OCI-LY3 (cell line): Measurements from ENCODE around the gene CABP1.

Source experiments
- EZH2phosphoT487 ChIP-seq: fragments of 200-600 bp; shearing (Covaris generic); IDR thresholded peaks from 2 replicates; pipeline ENCODE4 v1.6.1; 2018; ENCODE audit warnings: antibody characterized with exemption, mixed run types, low read depth
- TF ChIP-seq, protein P1 (sequence below): fragments of 200-600, 300-600 bp; sonication (generic); IDR thresholded peaks from 2 replicates; pipeline ENCODE4 v1.5.1; 2014; ENCODE audit warnings: antibody characterized with exemption, low read length, low read depth

DNA sequence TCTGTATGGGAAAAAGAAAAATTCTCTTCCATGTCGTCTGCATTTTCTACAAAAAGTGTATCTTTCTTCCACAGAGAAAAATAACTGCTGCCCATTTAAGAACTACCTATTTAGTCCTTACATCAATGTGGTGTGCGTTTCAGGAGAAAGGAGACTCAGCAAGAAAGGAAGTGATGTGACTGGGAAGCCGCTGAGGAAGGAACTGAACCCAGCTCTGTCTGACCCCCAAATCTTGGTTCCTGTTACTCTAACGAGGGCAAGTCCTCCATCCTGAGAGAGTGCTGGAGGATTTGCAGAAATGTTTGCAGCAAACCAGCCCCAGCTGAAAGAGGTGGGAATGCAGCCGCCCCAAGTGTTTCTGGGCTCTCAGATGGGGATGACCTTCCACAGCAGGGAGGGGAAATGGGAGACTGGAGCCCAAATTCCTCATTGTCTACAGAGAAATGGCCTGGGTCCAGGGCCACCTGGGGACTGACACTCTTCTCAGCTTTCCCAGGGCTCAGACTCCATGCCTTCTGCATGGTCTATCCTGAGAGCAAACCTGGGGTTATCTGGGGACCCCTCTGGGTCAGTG is 39.8 kb downstream of the CABP1 start:
- TF ChIP-seq, protein P1, sequence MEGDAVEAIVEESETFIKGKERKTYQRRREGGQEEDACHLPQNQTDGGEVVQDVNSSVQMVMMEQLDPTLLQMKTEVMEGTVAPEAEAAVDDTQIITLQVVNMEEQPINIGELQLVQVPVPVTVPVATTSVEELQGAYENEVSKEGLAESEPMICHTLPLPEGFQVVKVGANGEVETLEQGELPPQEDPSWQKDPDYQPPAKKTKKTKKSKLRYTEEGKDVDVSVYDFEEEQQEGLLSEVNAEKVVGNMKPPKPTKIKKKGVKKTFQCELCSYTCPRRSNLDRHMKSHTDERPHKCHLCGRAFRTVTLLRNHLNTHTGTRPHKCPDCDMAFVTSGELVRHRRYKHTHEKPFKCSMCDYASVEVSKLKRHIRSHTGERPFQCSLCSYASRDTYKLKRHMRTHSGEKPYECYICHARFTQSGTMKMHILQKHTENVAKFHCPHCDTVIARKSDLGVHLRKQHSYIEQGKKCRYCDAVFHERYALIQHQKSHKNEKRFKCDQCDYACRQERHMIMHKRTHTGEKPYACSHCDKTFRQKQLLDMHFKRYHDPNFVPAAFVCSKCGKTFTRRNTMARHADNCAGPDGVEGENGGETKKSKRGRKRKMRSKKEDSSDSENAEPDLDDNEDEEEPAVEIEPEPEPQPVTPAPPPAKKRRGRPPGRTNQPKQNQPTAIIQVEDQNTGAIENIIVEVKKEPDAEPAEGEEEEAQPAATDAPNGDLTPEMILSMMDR = no peak
- TF ChIP-seq EZH2phosphoT487 = no peak
